Endothelial cell of umbilical vein (primary cell): ENCODE results near the gene GABRB2. TPM values are rescaled to one million over a fixed set of nuclear protein-coding genes. Genes with fewer than 3 reads are reported as not detected.

Source experiments
- BruUV-seq: library from RNA; stranded (reverse); fragments of 400-500 nt; replicated peaks from 2 replicates; lab custom pipeline; 2021; lab: Mats Ljungman, UMichigan
- CTCF ChIA-PET: fragments of 300-600, 350-600 bp; sonication (Branson Sonifier 250); formaldehyde crosslinking; loops from one replicate; lab custom pipeline; 2021; ENCODE audit warnings: antibody characterized with exemption, inconsistent platforms; lab: Charles Lee
- POLR2A ChIA-PET: fragments of 300-600, 350-600 bp; sonication (Branson Sonifier 250); formaldehyde crosslinking; loops from one replicate; lab custom pipeline; 2021; ENCODE audit warnings: antibody characterized with exemption, inconsistent platforms; lab: Charles Lee
- DNase-seq: peaks from one replicate; pipeline ENCODE4 v3.0.0-alpha.2; 2011; ENCODE audit warnings: low read depth, low spot score
- FAIRE-seq: peaks from 2 replicates; lab custom pipeline; 2011; peaks lifted over from hg19 to GRCh38; lab: Jason Lieb, UNC
- H2AFZ ChIP-seq: 2 replicates; pipeline ENCODE4 v1.6.0; 2012; ENCODE audit warnings: low read depth, low read length, control low read depth, inconsistent platforms
- H3K27ac ChIP-seq: 2 replicates; pipeline ENCODE4 v1.5.1; 2011; ENCODE audit warnings: low read depth, mild to moderate bottlenecking, control low read depth, low read length, moderate library complexity; ENCODE audit not compliant: insufficient read depth
- H3K27me3 ChIP-seq, 2 experiments: 2 replicates each; pipeline versions ENCODE4 v1.6.0 to v1.6.1; 2011; ENCODE audit warnings: low read length in 2 of 2, mixed read lengths in 1 of 2; ENCODE audit not compliant: control insufficient read depth in 2 of 2, insufficient read depth in 2 of 2
- H3K36me3 ChIP-seq, 2 experiments: 2 replicates in 1 of 2; 3 replicates in 1 of 2; pipeline ENCODE4 v1.5.1; 2011; ENCODE audit warnings: low read length in 2 of 2, mild to moderate bottlenecking in 1 of 2, moderate library complexity in 1 of 2; ENCODE audit not compliant: control insufficient read depth in 2 of 2, insufficient read depth in 2 of 2; ENCODE audit errors: extremely low read depth in 1 of 2
- H3K4me1 ChIP-seq: 3 replicates; pipeline ENCODE4 v1.5.1; 2011; ENCODE audit warnings: mild to moderate bottlenecking, low read length; ENCODE audit not compliant: control insufficient read depth, insufficient read depth; ENCODE audit errors: extremely low read depth
- H3K4me2 ChIP-seq: 2 replicates; pipeline ENCODE4 v1.6.1; 2011; ENCODE audit warnings: low read length, control low read depth, mixed read lengths; ENCODE audit not compliant: insufficient read depth
- H3K4me3 ChIP-seq, 3 experiments: fragments of 200-600 bp in 1 of 3; sonication (generic), shearing (Covaris generic) in 1 of 3; replicated peaks in 1 of 3; 2 replicates each; pipeline ENCODE4 v1.5.1; 2011 to 2016; ENCODE audit warnings: control low read depth in 3 of 3, low read length in 3 of 3, mild to moderate bottlenecking in 2 of 3, inconsistent platforms in 1 of 3, low read depth in 1 of 3, moderate library complexity in 1 of 3; ENCODE audit not compliant: insufficient read depth in 1 of 3
- H3K79me2 ChIP-seq: 2 replicates; pipeline ENCODE4 v1.6.0; 2012; ENCODE audit warnings: low read length, inconsistent platforms; ENCODE audit not compliant: control insufficient read depth, insufficient read depth
- H3K9ac ChIP-seq: replicated peaks from 2 replicates; pipeline ENCODE3; 2011; ENCODE audit warnings: low read length, control low read depth; ENCODE audit not compliant: insufficient read depth; ENCODE audit errors: extremely low read depth
- H3K9me1 ChIP-seq: replicated peaks from 3 replicates; pipeline ENCODE4 v1.6.0; 2011; ENCODE audit warnings: mild to moderate bottlenecking, low read length; ENCODE audit not compliant: control insufficient read depth, insufficient read depth; ENCODE audit errors: extremely low read depth
- H3K9me3 ChIP-seq: replicated peaks from 2 replicates; pipeline ENCODE4 v1.5.1; 2012; ENCODE audit warnings: low read length, inconsistent platforms; ENCODE audit not compliant: control insufficient read depth, insufficient read depth
- H4K20me1 ChIP-seq: replicated peaks from 2 replicates; pipeline ENCODE3; 2011; ENCODE audit warnings: mild to moderate bottlenecking, low read length; ENCODE audit not compliant: control insufficient read depth, insufficient read depth; ENCODE audit errors: extremely low read depth
- CTCF ChIP-seq, 2 donors: IDR thresholded peaks; 1 replicate in 1 of 2; 2 replicates in 1 of 2; pipeline ENCODE4 v1.5.1; 2011; ENCODE audit warnings: low read length in 2 of 2, mild to moderate bottlenecking in 2 of 2, moderate library complexity in 2 of 2, control low read depth in 1 of 2, inconsistent platforms in 1 of 2, low read depth in 1 of 2; ENCODE audit not compliant: insufficient read depth in 1 of 2; ENCODE audit errors: extremely low read depth in 1 of 2
- EZH2 ChIP-seq: IDR thresholded peaks from 2 replicates; pipeline ENCODE4 v1.6.1; 2012; ENCODE audit warnings: borderline replicate concordance, low read depth, mild to moderate bottlenecking, moderate library complexity, low read length, inconsistent platforms; ENCODE audit not compliant: severe bottlenecking
- FOS ChIP-seq: IDR thresholded peaks from 2 replicates; pipeline ENCODE4 v1.6.1; 2011; ENCODE audit warnings: mild to moderate bottlenecking, low read length, moderate library complexity, borderline replicate concordance; ENCODE audit not compliant: insufficient read depth
- GATA2 ChIP-seq: IDR thresholded peaks from 2 replicates; pipeline ENCODE4 v1.7.0; 2011; ENCODE audit warnings: low read depth, mild to moderate bottlenecking, moderate library complexity, mixed read lengths, low read length; ENCODE audit not compliant: insufficient read length, insufficient read depth
- JUN ChIP-seq: IDR thresholded peaks from 2 replicates; pipeline ENCODE4 v1.6.1; 2011; ENCODE audit warnings: borderline replicate concordance, low read depth; ENCODE audit not compliant: insufficient read length, insufficient read depth
- MAX ChIP-seq: IDR thresholded peaks from 2 replicates; pipeline ENCODE4 v1.6.1; 2011; ENCODE audit not compliant: insufficient read depth, insufficient read length
- MYC ChIP-seq: IDR thresholded peaks from one replicate; pipeline ENCODE4 v1.6.1; 2011; ENCODE audit warnings: mild to moderate bottlenecking, low read depth, low read length
- POLR2A ChIP-seq: IDR thresholded peaks from 2 replicates; pipeline ENCODE4 v1.6.1; 2012; ENCODE audit warnings: low read depth, mild to moderate bottlenecking, control low read depth, low read length
- POLR2AphosphoS5 ChIP-seq: IDR thresholded peaks from 2 replicates; pipeline ENCODE4 v1.6.1; 2012; ENCODE audit warnings: low read depth, mild to moderate bottlenecking, control low read depth, low read length, moderate library complexity; ENCODE audit not compliant: insufficient read depth
- dilution Hi-C: fragments of 300-500 bp; cut with MboI; formaldehyde crosslinking; loops from one replicate; pipeline ENCODE4 v1.15.0; 2019; ENCODE audit warnings: low sequenced_read_pairs; ENCODE audit not compliant: extremely low pct_ligation_motif_present
- intact Hi-C: fragments of 100-400 bp; cut with micrococcal nuclease; formaldehyde crosslinking; loops from one replicate; pipeline ENCODE4 v1.10.0; 2022
- polyA plus RNA-seq, 4 experiments: library from polyadenylated mRNA; depleted of rRNA in 3 of 4; stranded (reverse) in 3 of 4; unstranded in 1 of 4; fragments of >200 nt; gene quantifications; 2 replicates each; pipeline versions ENCODE4 v1.2.1 to v1.2.3, GENCODE V29; 2011 to 2012; ENCODE audit warnings: missing spikeins in 1 of 4
- total RNA-seq: library from RNA; stranded (reverse); gene quantifications from 2 replicates; pipeline ENCODE4 v1.2.3, GENCODE V29; 2021

The GABRB2 gene
- total and polyA plus RNA-seq, 2 donors (not counting 3 experiments of a cell fraction or from before 2014, with no cell fraction given) = not detected

GRCh38 chr5:161391016-161391415 lies 155.5 kb downstream of the GABRB2 start:
- intact Hi-C loops (no loop called here), dilution Hi-C loops (no loop called here)
- Histone ChIP-seq H3K27ac (no peak overlapping the region), H3K4me1 (no peaks in the 10 kb centered on the region), H3K9me3 (no peaks in the 10 kb centered on the region), H3K4me2 (no peak overlapping the region), H2AFZ (no peak overlapping the region), H3K27me3 (no peaks in the 10 kb centered on the region), H3K4me3 (no peak overlapping the region), H3K36me3 (no peaks in the 10 kb centered on the region), H4K20me1 (no peaks in the 10 kb centered on the region), H3K9ac (no peak overlapping the region), H3K9me1 (no peaks in the 10 kb centered on the region), H3K79me2 (no peaks in the 10 kb centered on the region)
- TF ChIP-seq MAX (no peak), POLR2A (no peak), EZH2 (no peak), JUN (no peak), GATA2 (no peak), CTCF (IDR thresholded peaks at IDR 0.05; ENCODE audit: extremely low read depth in 1 of 2, insufficient read depth in 1 of 2, low read depth in 1 of 2, low read length in 2 of 2) (no peak), FOS (no peak), MYC (no peak), POLR2AphosphoS5 (no peak)
- BruUV-seq = no TSS peak
- ChIA-PET POLR2A (no interaction called here), CTCF (no interaction called here)
- DNase-seq = no peak
- no peak for FAIRE-seq
